Karpas-422 (cell line): ENCODE data around the gene SLC35A4. TPM values are rescaled to one million over a fixed set of nuclear protein-coding genes. Genes with fewer than 3 reads are reported as not detected.

Experiments
- DNase-seq: peaks from one replicate; pipeline ENCODE4 v3.0.0-alpha.2; 2015
- H2AFZ ChIP-seq: fragments of 200-600 bp; sonication (generic); 2 replicates; pipeline ENCODE4 v1.6.1; 2014; ENCODE audit warnings: antibody characterized with exemption, low read length, mixed read lengths
- H3K27ac ChIP-seq: fragments of 200-600 bp; sonication (generic); 2 replicates; pipeline ENCODE4 v1.5.1; 2014; ENCODE audit warnings: mild to moderate bottlenecking, low read length, moderate library complexity
- H3K27me3 ChIP-seq: fragments of 200-600 bp; sonication (generic); 2 replicates; pipeline ENCODE4 v1.6.1; 2014; ENCODE audit warnings: low read length, mixed read lengths
- H3K36me3 ChIP-seq: fragments of 200-600 bp; sonication (generic); 2 replicates; pipeline ENCODE4 v1.6.1; 2014; ENCODE audit warnings: low read length, mixed read lengths; ENCODE audit not compliant: insufficient read depth
- H3K4me1 ChIP-seq: fragments of 200-600 bp; sonication (generic); 2 replicates; pipeline ENCODE4 v1.6.1; 2014; ENCODE audit warnings: mild to moderate bottlenecking, low read length, mixed read lengths
- H3K4me2 ChIP-seq: fragments of 200-600 bp; sonication (generic); 2 replicates; pipeline ENCODE4 v1.6.1; 2014; ENCODE audit warnings: low read length, low read depth, mild to moderate bottlenecking; ENCODE audit not compliant: poor library complexity, severe bottlenecking
- H3K4me3 ChIP-seq: fragments of 200-600 bp; sonication (generic); 2 replicates; pipeline ENCODE4 v1.5.1; 2014; ENCODE audit warnings: mild to moderate bottlenecking, antibody characterized with exemption, low read length, mixed read lengths
- H3K79me2 ChIP-seq: fragments of 200-600 bp; sonication (generic); 2 replicates; pipeline ENCODE4 v1.6.1; 2014; ENCODE audit warnings: mild to moderate bottlenecking, low read length, mixed read lengths
- H3K9ac ChIP-seq: fragments of 200-600 bp; sonication (generic); 2 replicates; pipeline ENCODE4 v1.6.0; 2014; ENCODE audit warnings: low read length
- H3K9me2 ChIP-seq: fragments of 200-600 bp; sonication (generic), shearing (Covaris generic); replicated peaks from 2 replicates; pipeline ENCODE4 v1.6.0; 2014; ENCODE audit warnings: mild to moderate bottlenecking, low read length, moderate library complexity; ENCODE audit not compliant: insufficient read depth
- H3K9me3 ChIP-seq: fragments of 300-700, 200-600 bp; sonication (generic); 2 replicates; pipeline ENCODE4 v1.6.1; 2014; ENCODE audit warnings: low read length, mixed read lengths
- H4K20me1 ChIP-seq: fragments of 200-600 bp; sonication (generic); 2 replicates; pipeline ENCODE4 v1.6.1; 2014; ENCODE audit warnings: mild to moderate bottlenecking, antibody characterized with exemption, low read length, low read depth; ENCODE audit not compliant: insufficient read depth
- total RNA-seq: library from RNA; depleted of rRNA; stranded (reverse); fragments of >200 nt; shearing (Covaris generic); gene quantifications from 2 replicates; pipeline ENCODE4 v1.2.3, GENCODE V29; 2014; ENCODE audit warnings: low replicate concordance

Gene SLC35A4
- total RNA-seq, 1 experiment from 2014 or later, result 33.5 TPM

DNA sequence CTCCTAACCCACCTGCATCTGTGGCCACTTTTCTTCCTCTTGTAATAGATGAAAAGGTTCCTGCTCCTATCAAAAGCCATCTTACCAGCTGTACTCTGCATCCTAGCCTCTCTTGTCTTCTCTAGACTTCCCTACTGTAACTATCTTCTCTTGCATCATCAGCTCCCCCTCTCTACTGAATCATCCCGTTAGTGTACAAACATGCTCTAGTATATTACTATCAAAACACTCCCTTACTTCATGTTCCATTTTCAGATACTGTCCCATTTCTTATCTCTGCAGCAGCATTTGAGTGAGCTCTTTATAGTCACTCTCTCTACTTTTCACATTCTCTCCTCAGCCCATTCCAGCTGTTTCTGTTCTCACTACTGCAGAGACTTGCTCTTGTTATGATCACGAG, 10.2 kb upstream of the SLC35A4 start:
- H3K4me3 ChIP-seq, result no peak overlapping the region

DNA sequence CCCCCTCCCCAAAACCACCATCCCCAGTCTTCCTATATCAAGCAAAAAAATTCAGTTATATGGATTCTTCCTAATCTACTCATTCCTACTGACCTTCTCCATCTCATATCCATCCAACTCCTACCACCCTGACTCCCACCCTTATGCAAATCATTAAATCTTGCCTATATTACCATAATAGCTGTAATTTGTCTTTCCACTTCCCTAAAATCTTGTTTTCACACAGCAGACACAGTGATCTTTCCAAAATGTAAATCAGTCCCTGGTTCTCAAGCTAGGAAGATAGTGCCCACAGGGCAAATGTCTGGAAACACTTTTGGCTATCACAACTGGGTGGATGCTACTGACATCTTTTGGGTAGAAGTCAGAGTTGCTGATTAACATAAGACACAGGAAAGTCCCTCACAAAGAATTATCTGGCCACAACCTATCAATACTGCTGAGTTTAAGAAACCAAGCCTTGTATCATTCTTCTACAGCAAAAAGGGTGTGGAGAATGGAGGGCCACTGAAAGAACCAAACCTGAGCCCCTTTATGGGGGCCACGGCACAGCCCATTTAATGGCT, 8.8 kb upstream of the SLC35A4 start:
- Histone ChIP-seq H3K4me2 (peak overlapping the region; percentile 86), H3K9ac (peak overlapping the region; percentile 92), H3K79me2 (peaks cover 59% of the 10 kb centered on the region), H3K27ac (peak overlapping the region; percentile 72), H3K36me3 (peaks cover 25% of the 10 kb centered on the region; the same call in 1 of the 2 replicates), H3K9me3 (no peaks in the 10 kb centered on the region), H4K20me1 (no peaks in the 10 kb centered on the region), H3K4me3 (peak overlapping the region; percentile 89), H2AFZ (no peak overlapping the region), H3K4me1 (peaks cover 47% of the 10 kb centered on the region), H3K27me3 (no peaks in the 10 kb centered on the region), H3K9me2 (no peaks in the 10 kb centered on the region)
- DNase-seq, result peak; percentile 56

More for the DNA sequence above, 10.2 kb upstream of the SLC35A4 start:
- no peaks in the 10 kb centered on the region for H4K20me1 ChIP-seq
- peak overlapping the region; percentile 86 for H3K4me2 ChIP-seq
- H3K9me3 ChIP-seq, result no peaks in the 10 kb centered on the region
- no peak for DNase-seq
- H3K4me1 ChIP-seq, result peaks cover 46% of the 10 kb centered on the region
- H3K9ac ChIP-seq, result no peak overlapping the region
- H3K27me3 ChIP-seq, result no peaks in the 10 kb centered on the region
- H3K27ac ChIP-seq, result no peak overlapping the region
- no peak overlapping the region for H2AFZ ChIP-seq
- H3K79me2 ChIP-seq, result peaks cover 59% of the 10 kb centered on the region
- H3K36me3 ChIP-seq, result peaks cover 35% of the 10 kb centered on the region
- no peaks in the 10 kb centered on the region for H3K9me2 ChIP-seq

DNA sequence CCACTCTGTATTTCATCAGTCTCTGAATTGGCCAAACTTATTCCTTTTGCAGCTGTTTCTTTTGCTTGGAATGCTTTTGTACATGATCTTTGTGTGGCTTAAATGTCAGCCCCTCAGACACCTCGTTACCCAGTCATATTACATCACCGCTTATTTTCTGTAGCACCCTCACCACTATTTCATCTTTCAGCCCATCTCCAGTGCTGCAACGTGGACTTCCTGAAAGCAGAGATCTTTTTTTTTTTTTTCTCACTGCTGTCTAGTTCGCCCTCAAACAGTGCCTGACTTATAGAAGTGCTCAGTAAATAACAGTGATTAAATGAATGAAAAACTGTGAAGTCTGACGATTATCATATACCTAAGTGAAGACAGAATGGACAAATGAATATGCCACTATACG, 8.2 kb upstream of the SLC35A4 start:
- no peaks in the 10 kb centered on the region for H3K27me3 ChIP-seq
- H3K27ac ChIP-seq, result peak overlapping the region; percentile 72
- H3K9ac ChIP-seq, result peak overlapping the region; percentile 92
- peak overlapping the region; percentile 86 for H3K4me2 ChIP-seq
- H4K20me1 ChIP-seq, result no peaks in the 10 kb centered on the region
- H3K79me2 ChIP-seq, result peaks cover 56% of the 10 kb centered on the region
- H3K4me1 ChIP-seq, result peaks cover 47% of the 10 kb centered on the region
- no peaks in the 10 kb centered on the region for H3K9me2 ChIP-seq
- DNase-seq, result peak; percentile 70
- peak overlapping the region; percentile 89 for H3K4me3 ChIP-seq
- no peak overlapping the region for H2AFZ ChIP-seq
- H3K36me3 ChIP-seq, result peaks cover 23% of the 10 kb centered on the region; the same call in 1 of the 2 replicates
- H3K9me3 ChIP-seq, result no peaks in the 10 kb centered on the region

DNA sequence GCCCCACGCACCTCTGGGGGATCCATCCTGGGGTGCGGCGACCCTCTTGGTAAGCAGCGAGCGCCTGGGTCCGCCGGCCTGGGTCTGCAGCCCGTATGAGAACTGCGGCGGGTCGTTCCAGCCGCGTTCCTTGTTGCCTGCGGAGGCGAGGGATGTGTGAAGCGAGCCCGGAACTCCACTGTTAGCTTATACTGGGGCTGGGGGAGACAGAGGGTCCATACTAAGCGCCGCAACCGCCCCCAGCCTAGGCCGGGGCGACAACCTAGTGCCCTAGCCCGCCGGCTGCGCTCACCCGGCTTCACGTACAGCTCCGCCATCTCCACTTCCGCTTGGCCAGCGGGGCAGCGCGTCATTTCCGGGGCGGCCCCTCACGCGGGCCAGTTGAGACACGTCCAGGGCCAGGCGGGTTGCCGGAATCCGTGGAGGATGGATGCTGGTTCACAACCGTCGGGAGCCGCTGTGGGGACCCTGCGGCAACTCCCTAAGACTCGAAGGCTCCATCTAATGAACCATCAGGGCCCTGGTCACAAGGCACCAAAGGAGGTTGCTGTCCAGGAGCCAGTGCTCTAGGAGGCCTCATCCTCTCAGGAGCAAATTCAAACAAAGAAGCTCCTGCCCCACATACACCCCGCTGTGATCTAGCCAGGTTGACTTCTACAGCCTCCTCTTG, 7.4 kb upstream of the SLC35A4 start, which contains the start of gene SRA1:
Gene SRA1 (minus strand): TSS at position 338 of the 670 bp plus-strand sequence. CDS start 21 bp downstream, at position 317.
- peaks cover 16% of the 10 kb centered on the region; the same call in 1 of the 2 replicates for H3K36me3 ChIP-seq
- H3K27me3 ChIP-seq, result no peaks in the 10 kb centered on the region
- H2AFZ ChIP-seq, result peak within 1 kb of the TSS; percentile 64; the same call in 1 of the 2 replicates
- no peaks in the 10 kb centered on the region for H3K9me3 ChIP-seq
- H3K9ac ChIP-seq, result peak within 1 kb of the TSS; percentile 92
- H3K27ac ChIP-seq, result peak within 1 kb of the TSS; percentile 72
- H3K9me2 ChIP-seq, result no peaks in the 10 kb centered on the region
- H3K79me2 ChIP-seq, result peaks cover 49% of the 10 kb centered on the region
- peak within 1 kb of the TSS; percentile 86 for H3K4me2 ChIP-seq
- H3K4me1 ChIP-seq, result peaks cover 47% of the 10 kb centered on the region
- peak within 1 kb of the TSS; percentile 89 for H3K4me3 ChIP-seq
- peak; percentile 96 for DNase-seq
- H4K20me1 ChIP-seq, result no peaks in the 10 kb centered on the region

DNA sequence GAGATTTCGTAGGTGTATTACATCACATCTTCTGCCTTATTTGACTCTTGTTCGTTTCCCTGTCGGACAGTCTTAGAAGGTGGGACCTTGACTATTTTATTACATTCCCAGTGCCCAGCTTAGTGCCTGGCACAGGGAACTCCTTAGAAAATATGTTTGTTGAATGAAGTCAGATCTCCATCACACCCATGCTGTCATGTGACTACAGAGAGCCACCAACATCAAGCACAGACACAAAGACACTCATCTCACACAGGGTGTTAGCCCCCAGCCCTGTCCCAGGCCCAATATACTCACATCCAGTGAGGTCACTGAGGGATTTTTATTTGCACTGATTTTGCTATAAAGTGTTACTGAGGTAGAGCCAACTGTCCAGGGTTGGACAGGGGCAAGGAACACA, 6.7 kb upstream of the SLC35A4 start:
- no peaks in the 10 kb centered on the region for H3K9me3 ChIP-seq
- peak overlapping the region; percentile 32 for H3K27ac ChIP-seq
- no peaks in the 10 kb centered on the region for H3K27me3 ChIP-seq
- H3K36me3 ChIP-seq, result peaks cover 13% of the 10 kb centered on the region; the same call in 1 of the 2 replicates
- H3K4me1 ChIP-seq, result peaks cover 51% of the 10 kb centered on the region
- H2AFZ ChIP-seq, result no peak overlapping the region
- peak overlapping the region; percentile 89 for H3K4me3 ChIP-seq
- peak overlapping the region; percentile 86 for H3K4me2 ChIP-seq
- no peaks in the 10 kb centered on the region for H3K9me2 ChIP-seq
- peaks cover 50% of the 10 kb centered on the region for H3K79me2 ChIP-seq
- peak; percentile 51 for DNase-seq
- H3K9ac ChIP-seq, result peak overlapping the region; percentile 92
- no peaks in the 10 kb centered on the region for H4K20me1 ChIP-seq

DNA sequence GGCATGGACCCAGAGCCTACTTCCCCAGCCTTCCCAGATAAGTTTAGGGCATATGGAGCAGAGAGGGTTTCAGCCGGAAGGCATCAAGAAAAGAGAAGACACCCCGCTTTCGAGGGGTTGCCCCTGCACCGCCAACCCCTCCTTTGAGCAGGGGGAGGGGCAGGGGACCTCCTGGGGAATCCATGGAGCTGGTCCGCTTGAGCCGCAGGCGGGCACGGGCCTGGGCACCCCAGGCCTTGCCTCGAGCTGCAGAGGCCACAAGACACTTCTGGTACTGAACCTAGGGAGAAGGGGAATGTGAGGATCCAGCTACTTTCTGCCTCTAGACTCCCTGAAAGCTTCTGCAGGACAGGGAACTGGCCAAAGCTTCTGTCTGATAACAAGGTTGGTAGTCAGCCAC, 6.1 kb upstream of the SLC35A4 start:
- peaks cover 53% of the 10 kb centered on the region for H3K4me1 ChIP-seq

DNA sequence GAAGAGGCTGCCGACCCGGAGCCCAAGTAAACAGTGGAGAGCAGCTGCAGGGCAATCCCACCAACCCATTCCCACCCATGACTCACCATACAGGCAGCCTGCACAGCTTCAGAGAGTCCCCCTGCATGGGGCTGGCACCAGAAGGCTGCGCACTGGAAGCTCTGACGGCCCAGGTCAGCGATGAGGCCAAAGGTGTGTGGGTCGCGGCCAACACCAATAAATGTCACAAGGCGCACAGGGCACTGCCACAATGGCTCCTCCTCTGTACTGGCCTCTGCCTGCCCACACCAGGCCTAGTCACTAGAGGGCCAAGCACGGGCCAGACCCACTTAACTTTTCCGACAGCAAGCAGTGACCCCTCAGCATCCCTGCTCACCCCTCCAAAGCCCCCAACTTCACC, 4.4 kb upstream of the SLC35A4 start:
- peaks cover 46% of the 10 kb centered on the region for H3K4me1 ChIP-seq
- H3K9me2 ChIP-seq, result no peaks in the 10 kb centered on the region
- H2AFZ ChIP-seq, result no peak overlapping the region
- no peak overlapping the region for H3K9ac ChIP-seq
- no peaks in the 10 kb centered on the region for H4K20me1 ChIP-seq
- H3K36me3 ChIP-seq, result 0 out of 2 replicates have a peak, but pooled peaks cover 3% of the 10 kb centered on the region
- H3K9me3 ChIP-seq, result no peaks in the 10 kb centered on the region
- peaks cover 46% of the 10 kb centered on the region for H3K79me2 ChIP-seq
- no peak overlapping the region for H3K27ac ChIP-seq
- no peaks in the 10 kb centered on the region for H3K27me3 ChIP-seq
- H3K4me2 ChIP-seq, result no peak overlapping the region
- DNase-seq, result no peak
- H3K4me3 ChIP-seq, result no peak overlapping the region

More for the DNA sequence above, 6.1 kb upstream of the SLC35A4 start:
- H3K27ac ChIP-seq, result no peak overlapping the region
- DNase-seq, result no peak
- no peaks in the 10 kb centered on the region for H3K9me2 ChIP-seq
- peak overlapping the region; percentile 92; the same call in 1 of the 2 replicates for H3K9ac ChIP-seq
- H4K20me1 ChIP-seq, result no peaks in the 10 kb centered on the region
- H3K4me2 ChIP-seq, result no peak overlapping the region
- no peaks in the 10 kb centered on the region for H3K9me3 ChIP-seq
- no peak overlapping the region for H3K4me3 ChIP-seq
- H3K27me3 ChIP-seq, result no peaks in the 10 kb centered on the region
- H3K36me3 ChIP-seq, result peaks cover 7% of the 10 kb centered on the region; the same call in 1 of the 2 replicates
- H3K79me2 ChIP-seq, result peaks cover 49% of the 10 kb centered on the region
- H2AFZ ChIP-seq, result no peak overlapping the region

DNA sequence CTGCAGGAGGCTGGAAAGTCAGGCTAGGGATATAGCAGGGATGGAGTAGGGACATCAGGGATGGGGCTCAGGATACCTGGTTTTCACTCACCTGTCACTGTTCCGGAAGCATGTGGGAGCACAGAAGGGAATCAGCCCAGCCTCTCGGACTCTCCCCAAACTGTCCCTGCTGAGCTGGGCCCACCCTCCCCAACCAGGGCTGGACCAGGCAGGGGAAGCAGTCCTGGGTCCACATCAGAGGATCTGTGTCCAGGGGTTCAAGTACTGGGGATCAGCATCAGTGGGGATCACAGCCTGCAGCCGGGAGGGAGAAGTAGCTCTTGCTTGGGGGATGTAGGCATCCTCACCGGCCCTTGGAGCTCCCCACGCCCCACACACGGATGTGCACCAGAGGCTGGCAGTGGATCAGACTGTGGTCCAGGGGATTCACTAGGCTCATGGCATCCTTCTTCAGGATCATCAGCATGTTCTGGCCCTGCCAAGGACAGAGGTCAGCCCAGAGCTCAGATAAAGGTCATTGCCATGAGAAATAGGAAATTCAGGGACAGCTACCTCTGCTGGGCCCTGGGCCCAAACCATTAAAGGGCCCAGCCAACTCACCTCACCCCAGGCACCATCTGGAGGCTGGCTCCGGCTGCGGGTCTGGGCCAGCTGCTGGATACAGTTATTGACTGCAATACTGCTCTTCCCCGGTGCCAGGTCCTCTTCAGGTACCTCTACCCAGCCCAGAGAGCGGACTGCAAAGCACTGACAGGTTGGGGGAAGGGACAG, 2.7 kb upstream of the SLC35A4 start:
- Histone ChIP-seq H4K20me1 (no peaks in the 10 kb centered on the region), H3K36me3 (no peaks in the 10 kb centered on the region), H3K9ac (no peak overlapping the region), H3K4me1 (peaks cover 48% of the 10 kb centered on the region), H3K79me2 (peaks cover 45% of the 10 kb centered on the region), H3K27me3 (no peaks in the 10 kb centered on the region), H3K9me3 (no peaks in the 10 kb centered on the region), H2AFZ (no peak overlapping the region), H3K9me2 (no peaks in the 10 kb centered on the region), H3K27ac (no peak overlapping the region), H3K4me3 (no peak overlapping the region), H3K4me2 (no peak overlapping the region)
- no peak for DNase-seq
